Raji (cell line): ENCODE data around the gene LYL1.

Source experiments
- POLR2A ChIP-seq: IDR thresholded peaks from 2 replicates; pipeline ENCODE4 v1.6.1; 2011; ENCODE audit warnings: low read depth, low read length, control low read depth; ENCODE audit not compliant: insufficient read depth

Gene LYL1

GRCh38 chr19:13079542-13079986, 23.1 kb downstream of the LYL1 start:
- TF ChIP-seq POLR2A: no peak

- no peak for TF ChIP-seq POLR2A
Observed at GRCh38 chr19:13078897-13079541, 23.6 kb downstream of the LYL1 start.

GRCh38 chr19:13078381-13078780, 24.3 kb downstream of the LYL1 start:
- TF ChIP-seq POLR2A: no peak

GRCh38 chr19:13077240-13077639, 25.4 kb downstream of the LYL1 start:
- TF ChIP-seq POLR2A: no peak

- no peak for TF ChIP-seq POLR2A
Observed at GRCh38 chr19:13076787-13077186, 25.9 kb downstream of the LYL1 start.

GRCh38 chr19:13076320-13076719, 26.3 kb downstream of the LYL1 start:
- TF ChIP-seq POLR2A: no peak

GRCh38 chr19:13074378-13074777, 28.3 kb downstream of the LYL1 start:
- no peak for TF ChIP-seq POLR2A

- TF ChIP-seq POLR2A: no peak
Observed at GRCh38 chr19:13073263-13073662, 29.4 kb downstream of the LYL1 start.

- TF ChIP-seq POLR2A: no peak
Observed at GRCh38 chr19:13072188-13072908, 30.3 kb downstream of the LYL1 start.

- no peak for TF ChIP-seq POLR2A
Observed at GRCh38 chr19:13071444-13072187, 31.0 kb downstream of the LYL1 start.

GRCh38 chr19:13070425-13071140, 32.1 kb downstream of the LYL1 start:
- TF ChIP-seq POLR2A: no peak

- TF ChIP-seq POLR2A: no peak
Observed at GRCh38 chr19:13069415-13070359, 33.0 kb downstream of the LYL1 start.

- TF ChIP-seq POLR2A: no peak
Observed at GRCh38 chr19:13068085-13068846, 34.4 kb downstream of the LYL1 start.
